ENCODE results near the gene VAPA. TPM values are rescaled to one million over a fixed set of nuclear protein-coding genes. Genes with fewer than 3 reads are reported as not detected.
A peak's percentile ranks its signal among the peaks of the same experiment; 100 is the strongest.

Gene VAPA
- polyA plus RNA-seq, 1 of the 3 experiments (the other 2 are of a cell fraction): 109 TPM

DNA sequence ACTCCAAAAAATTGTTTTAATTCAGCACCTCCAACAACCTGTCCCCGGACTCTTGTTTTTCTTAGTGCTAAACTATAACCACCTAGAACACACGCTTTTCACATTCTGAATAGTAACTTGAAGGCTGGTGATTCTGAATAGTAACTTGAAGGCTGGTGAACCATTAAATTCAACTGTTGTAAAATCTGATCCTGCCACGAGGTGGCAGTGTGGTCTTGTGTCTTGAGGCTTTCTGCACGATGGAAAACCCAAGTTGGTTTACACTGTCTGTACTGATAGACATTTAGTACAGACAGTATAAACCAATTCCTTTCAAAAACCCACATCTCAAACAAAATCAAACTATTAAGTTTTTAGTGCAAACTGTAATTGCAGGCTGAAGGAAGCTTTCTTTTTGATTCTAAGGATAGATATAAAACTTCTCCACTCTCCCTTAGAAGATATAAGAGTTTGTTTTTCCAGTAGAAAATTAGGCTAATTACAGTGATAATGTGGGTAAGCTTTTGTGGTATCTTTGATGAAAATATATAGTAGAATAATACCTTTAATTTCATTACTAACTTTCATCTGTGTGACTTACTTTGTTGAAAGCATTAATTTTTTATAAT is 57.6 kb downstream of the VAPA start:
- Histone ChIP-seq H3K27me3 (ENCODE audit: insufficient read depth) (no peaks in the 10 kb centered on the region), H3K9me2 (no peaks in the 10 kb centered on the region), H3K36me3 (replicated peaks in 1 of 2; ENCODE audit: control insufficient read depth in 1 of 2, insufficient read depth in 2 of 2, low read length in 1 of 2) (no peaks in the 10 kb centered on the region), H3K4me3 (ENCODE audit: low read depth in 2 of 2, low read length in 1 of 2) (no peak overlapping the region; a peak in 1 of 4 replicates), H3K4me1 (ENCODE audit: control insufficient read depth in 1 of 2, insufficient read depth in 2 of 2, low read depth in 1 of 2, low read length in 1 of 2) (no peaks in the 10 kb centered on the region), H3K4me2 (no peak overlapping the region), H2AFZ (ENCODE audit: low read depth) (no peak overlapping the region), H3K27ac (ENCODE audit: low read depth in 2 of 2, low read length in 1 of 2) (no peak overlapping the region), H3K9ac (no peak overlapping the region), H3F3A (replicated peaks; ENCODE audit: insufficient read depth) (no peaks in the 10 kb centered on the region), H4K20me1 (ENCODE audit: insufficient read depth) (no peaks in the 10 kb centered on the region), H3K79me2 (ENCODE audit: insufficient read depth) (no peaks in the 10 kb centered on the region), H3K9me3 (peaks cover 10% of the 10 kb centered on the region)
- ChIA-PET POLR2A (no interaction called here), CTCF (interaction anchor here (0.6 to 9.0 kb wide), 33 partner anchors 9 to 589 kb away, joined by 3 to 210 read pairs (median 4); no protein-coding TSS in a partner anchor)
- 5% methylated on average over 4 of the region's 4 CpGs for WGBS (ENCODE audit: low lambda C conversion rate)
- DNase-seq: peak; percentile 70
- TF ChIP-seq FOXJ3 (CRISPR knock-in tag; IDR thresholded peaks at IDR 0.05) (no peak), FOXM1 (IDR thresholded peaks at IDR 0.05; ENCODE audit: low read depth) (no peak), EP300 (IDR thresholded peaks at IDR 0.05; ENCODE audit: borderline replicate concordance in 1 of 2, low read depth in 1 of 2, low read length in 1 of 2) (no peak), TEAD4 (IDR thresholded peaks at IDR 0.05; ENCODE audit: borderline replicate concordance, insufficient read depth) (no peak), SMC3 (IDR thresholded peaks at IDR 0.05; ENCODE audit: low read depth, low read length) (peak; percentile 96), YY1 (IDR thresholded peaks at IDR 0.05; ENCODE audit: low read depth) (no peak), GABPA (IDR thresholded peaks at IDR 0.05; ENCODE audit: low read depth) (no peak), JUND (IDR thresholded peaks at IDR 0.05) (no peak), FOSL2 (IDR thresholded peaks at IDR 0.05; ENCODE audit: borderline replicate concordance, low read depth) (no peak), RAD21 (IDR thresholded peaks at IDR 0.05; ENCODE audit: low read length) (peak; percentile 100)
- TF ChIP-seq, protein P1, sequence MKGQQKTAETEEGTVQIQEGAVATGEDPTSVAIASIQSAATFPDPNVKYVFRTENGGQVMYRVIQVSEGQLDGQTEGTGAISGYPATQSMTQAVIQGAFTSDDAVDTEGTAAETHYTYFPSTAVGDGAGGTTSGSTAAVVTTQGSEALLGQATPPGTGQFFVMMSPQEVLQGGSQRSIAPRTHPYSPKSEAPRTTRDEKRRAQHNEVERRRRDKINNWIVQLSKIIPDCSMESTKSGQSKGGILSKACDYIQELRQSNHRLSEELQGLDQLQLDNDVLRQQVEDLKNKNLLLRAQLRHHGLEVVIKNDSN (IDR thresholded peaks at IDR 0.05; ENCODE audit: borderline replicate concordance, low read depth): no peak
- TF ChIP-seq, protein P2, sequence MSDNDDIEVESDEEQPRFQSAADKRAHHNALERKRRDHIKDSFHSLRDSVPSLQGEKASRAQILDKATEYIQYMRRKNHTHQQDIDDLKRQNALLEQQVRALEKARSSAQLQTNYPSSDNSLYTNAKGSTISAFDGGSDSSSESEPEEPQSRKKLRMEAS (IDR thresholded peaks at IDR 0.05; ENCODE audit: low read depth): no peak
- TF ChIP-seq, protein P3, sequence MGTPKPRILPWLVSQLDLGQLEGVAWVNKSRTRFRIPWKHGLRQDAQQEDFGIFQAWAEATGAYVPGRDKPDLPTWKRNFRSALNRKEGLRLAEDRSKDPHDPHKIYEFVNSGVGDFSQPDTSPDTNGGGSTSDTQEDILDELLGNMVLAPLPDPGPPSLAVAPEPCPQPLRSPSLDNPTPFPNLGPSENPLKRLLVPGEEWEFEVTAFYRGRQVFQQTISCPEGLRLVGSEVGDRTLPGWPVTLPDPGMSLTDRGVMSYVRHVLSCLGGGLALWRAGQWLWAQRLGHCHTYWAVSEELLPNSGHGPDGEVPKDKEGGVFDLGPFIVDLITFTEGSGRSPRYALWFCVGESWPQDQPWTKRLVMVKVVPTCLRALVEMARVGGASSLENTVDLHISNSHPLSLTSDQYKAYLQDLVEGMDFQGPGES (IDR thresholded peaks at IDR 0.05; ENCODE audit: low read depth, low read length): no peak
- TF ChIP-seq, protein P4, sequence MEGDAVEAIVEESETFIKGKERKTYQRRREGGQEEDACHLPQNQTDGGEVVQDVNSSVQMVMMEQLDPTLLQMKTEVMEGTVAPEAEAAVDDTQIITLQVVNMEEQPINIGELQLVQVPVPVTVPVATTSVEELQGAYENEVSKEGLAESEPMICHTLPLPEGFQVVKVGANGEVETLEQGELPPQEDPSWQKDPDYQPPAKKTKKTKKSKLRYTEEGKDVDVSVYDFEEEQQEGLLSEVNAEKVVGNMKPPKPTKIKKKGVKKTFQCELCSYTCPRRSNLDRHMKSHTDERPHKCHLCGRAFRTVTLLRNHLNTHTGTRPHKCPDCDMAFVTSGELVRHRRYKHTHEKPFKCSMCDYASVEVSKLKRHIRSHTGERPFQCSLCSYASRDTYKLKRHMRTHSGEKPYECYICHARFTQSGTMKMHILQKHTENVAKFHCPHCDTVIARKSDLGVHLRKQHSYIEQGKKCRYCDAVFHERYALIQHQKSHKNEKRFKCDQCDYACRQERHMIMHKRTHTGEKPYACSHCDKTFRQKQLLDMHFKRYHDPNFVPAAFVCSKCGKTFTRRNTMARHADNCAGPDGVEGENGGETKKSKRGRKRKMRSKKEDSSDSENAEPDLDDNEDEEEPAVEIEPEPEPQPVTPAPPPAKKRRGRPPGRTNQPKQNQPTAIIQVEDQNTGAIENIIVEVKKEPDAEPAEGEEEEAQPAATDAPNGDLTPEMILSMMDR (IDR thresholded peaks at IDR 0.05): peak; percentile 83
- TF ChIP-seq, protein P5, sequence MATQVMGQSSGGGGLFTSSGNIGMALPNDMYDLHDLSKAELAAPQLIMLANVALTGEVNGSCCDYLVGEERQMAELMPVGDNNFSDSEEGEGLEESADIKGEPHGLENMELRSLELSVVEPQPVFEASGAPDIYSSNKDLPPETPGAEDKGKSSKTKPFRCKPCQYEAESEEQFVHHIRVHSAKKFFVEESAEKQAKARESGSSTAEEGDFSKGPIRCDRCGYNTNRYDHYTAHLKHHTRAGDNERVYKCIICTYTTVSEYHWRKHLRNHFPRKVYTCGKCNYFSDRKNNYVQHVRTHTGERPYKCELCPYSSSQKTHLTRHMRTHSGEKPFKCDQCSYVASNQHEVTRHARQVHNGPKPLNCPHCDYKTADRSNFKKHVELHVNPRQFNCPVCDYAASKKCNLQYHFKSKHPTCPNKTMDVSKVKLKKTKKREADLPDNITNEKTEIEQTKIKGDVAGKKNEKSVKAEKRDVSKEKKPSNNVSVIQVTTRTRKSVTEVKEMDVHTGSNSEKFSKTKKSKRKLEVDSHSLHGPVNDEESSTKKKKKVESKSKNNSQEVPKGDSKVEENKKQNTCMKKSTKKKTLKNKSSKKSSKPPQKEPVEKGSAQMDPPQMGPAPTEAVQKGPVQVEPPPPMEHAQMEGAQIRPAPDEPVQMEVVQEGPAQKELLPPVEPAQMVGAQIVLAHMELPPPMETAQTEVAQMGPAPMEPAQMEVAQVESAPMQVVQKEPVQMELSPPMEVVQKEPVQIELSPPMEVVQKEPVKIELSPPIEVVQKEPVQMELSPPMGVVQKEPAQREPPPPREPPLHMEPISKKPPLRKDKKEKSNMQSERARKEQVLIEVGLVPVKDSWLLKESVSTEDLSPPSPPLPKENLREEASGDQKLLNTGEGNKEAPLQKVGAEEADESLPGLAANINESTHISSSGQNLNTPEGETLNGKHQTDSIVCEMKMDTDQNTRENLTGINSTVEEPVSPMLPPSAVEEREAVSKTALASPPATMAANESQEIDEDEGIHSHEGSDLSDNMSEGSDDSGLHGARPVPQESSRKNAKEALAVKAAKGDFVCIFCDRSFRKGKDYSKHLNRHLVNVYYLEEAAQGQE (IDR thresholded peaks at IDR 0.05; ENCODE audit: low read depth, low read length): no peak
- TF ChIP-seq, protein P6, sequence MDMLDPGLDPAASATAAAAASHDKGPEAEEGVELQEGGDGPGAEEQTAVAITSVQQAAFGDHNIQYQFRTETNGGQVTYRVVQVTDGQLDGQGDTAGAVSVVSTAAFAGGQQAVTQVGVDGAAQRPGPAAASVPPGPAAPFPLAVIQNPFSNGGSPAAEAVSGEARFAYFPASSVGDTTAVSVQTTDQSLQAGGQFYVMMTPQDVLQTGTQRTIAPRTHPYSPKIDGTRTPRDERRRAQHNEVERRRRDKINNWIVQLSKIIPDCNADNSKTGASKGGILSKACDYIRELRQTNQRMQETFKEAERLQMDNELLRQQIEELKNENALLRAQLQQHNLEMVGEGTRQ (IDR thresholded peaks at IDR 0.05; ENCODE audit: borderline replicate concordance, low read depth, low read length): no peak

Measured in SK-N-SH (cell line).